K562 (cell line): ENCODE measurements around the gene KCNQ5. TPM values are rescaled to one million over a fixed set of nuclear protein-coding genes. Genes with fewer than 3 reads are reported as not detected.
A peak's percentile ranks its signal among the peaks of the same experiment; 100 is the strongest.

Source experiments
- ATAC-seq: fragments of 200-7000 bp; cut with Tn5 transposase; 3 replicates; pipeline ENCODE4 v1.9.1; 2020; ENCODE audit warnings: moderate library complexity
- Bru-seq: library from RNA; stranded (reverse); fragments of 400-500 nt; gene quantifications from one replicate; lab custom pipeline; 2021; lab: Mats Ljungman, UMichigan
- BruChase-seq, 2 experiments: library from RNA; stranded (reverse); fragments of 400-500 nt; gene quantifications; one replicate each; lab custom pipeline; 2021; lab: Mats Ljungman, UMichigan
- BruUV-seq: library from RNA; stranded (reverse); fragments of 400-500 nt; replicated peaks from 2 replicates; lab custom pipeline; 2021; lab: Mats Ljungman, UMichigan
- CTCF ChIA-PET: fragments of 300-600 bp; formaldehyde crosslinking; extraction: SDS; loops from one replicate; lab custom pipeline; 2021; ENCODE audit warnings: low intra/inter-chr PET ratio; lab: Yijun Ruan, JAX
- POLR2A ChIA-PET: fragments of 300-600, 350-650 bp; sonication (Branson Sonifier 250); formaldehyde crosslinking; extraction: SDS; loops from one replicate; lab custom pipeline; 2021; ENCODE audit warnings: antibody characterized with exemption, inconsistent platforms; lab: Yijun Ruan, JAX
- DNase-seq, 4 experiments: peaks; one replicate each; pipeline versions ENCODE4 v3.0.0 to v3.0.0-alpha.2; 2011 to 2018; ENCODE audit warnings: low spot score in 3 of 4, mixed read lengths in 3 of 4; ENCODE audit errors: extremely low read depth in 1 of 4
- FAIRE-seq: peaks from 2 replicates; lab custom pipeline; 2011; peaks lifted over from hg19 to GRCh38; lab: Jason Lieb, UNC
- H2AFZ ChIP-seq: 2 replicates; pipeline ENCODE4 v1.6.0; 2011; ENCODE audit warnings: low read depth, low read length, control low read depth, inconsistent platforms
- H3K27ac ChIP-seq: fragments of 200-600 bp; 3 replicates; pipeline ENCODE4 v1.8.0; 2011; ENCODE audit warnings: low read depth, mild to moderate bottlenecking, control low read depth, inconsistent platforms, low read length, moderate library complexity, mixed read lengths; ENCODE audit errors: extremely low read depth
- H3K27me3 ChIP-seq, 2 experiments: fragments of 300-600 bp in 1 of 2; 2 replicates in 1 of 2; 3 replicates in 1 of 2; pipeline versions ENCODE4 v1.6.0 to v1.8.0; 2011; ENCODE audit warnings: inconsistent platforms in 2 of 2, low read length in 2 of 2, mild to moderate bottlenecking in 1 of 2, mixed read lengths in 1 of 2, moderate library complexity in 1 of 2; ENCODE audit not compliant: control insufficient read depth in 2 of 2, insufficient read depth in 2 of 2
- H3K36me3 ChIP-seq: fragments of 300-600 bp; 3 replicates; pipeline ENCODE4 v1.8.0; 2011; ENCODE audit warnings: mild to moderate bottlenecking, low read length, inconsistent platforms; ENCODE audit not compliant: control insufficient read depth, insufficient read depth
- H3K4me1 ChIP-seq, 2 experiments: fragments of 200-600 bp in 1 of 2; replicated peaks in 1 of 2; 2 replicates in 1 of 2; 3 replicates in 1 of 2; pipeline versions ENCODE4 v1.5.1 to v1.8.0; 2011; ENCODE audit warnings: inconsistent platforms in 2 of 2, low read length in 2 of 2, mild to moderate bottlenecking in 1 of 2, mixed read lengths in 1 of 2, moderate library complexity in 1 of 2; ENCODE audit not compliant: control insufficient read depth in 2 of 2, insufficient read depth in 2 of 2
- H3K4me2 ChIP-seq: 2 replicates; pipeline ENCODE4 v1.6.1; 2011; ENCODE audit warnings: low read length, control low read depth, inconsistent platforms, mixed read lengths; ENCODE audit not compliant: insufficient read depth
- H3K4me3 ChIP-seq: fragments of 200-600 bp; sonication (generic), shearing (Covaris generic); 2 replicates; pipeline ENCODE4 v1.5.1; 2016; ENCODE audit warnings: control low read depth, inconsistent platforms
- H3K79me2 ChIP-seq: fragments of 200-600 bp; 3 replicates; pipeline ENCODE4 v1.8.0; 2011; ENCODE audit warnings: low read length, inconsistent platforms; ENCODE audit not compliant: control insufficient read depth, insufficient read depth
- H3K9ac ChIP-seq, 2 experiments: 2 replicates each; pipeline versions ENCODE4 v1.6.0 to v1.6.1; 2011; ENCODE audit warnings: low read depth in 2 of 2, low read length in 2 of 2, control low read depth in 1 of 2, inconsistent platforms in 1 of 2, mild to moderate bottlenecking in 1 of 2, mixed read lengths in 1 of 2; ENCODE audit not compliant: insufficient read depth in 1 of 2
- H3K9me1 ChIP-seq: one replicate; pipeline ENCODE4 v1.6.0; 2011; ENCODE audit warnings: inconsistent platforms, mild to moderate bottlenecking, low read length, moderate library complexity; ENCODE audit not compliant: control insufficient read depth, insufficient read depth
- H3K9me3 ChIP-seq: replicated peaks from 2 replicates; pipeline ENCODE4 v1.5.1; 2011; ENCODE audit warnings: low read depth, low read length, inconsistent platforms; ENCODE audit not compliant: control insufficient read depth, insufficient read depth
- H4K20me1 ChIP-seq: replicated peaks from 2 replicates; pipeline ENCODE4 v1.6.1; 2011; ENCODE audit warnings: low read length, inconsistent platforms, mixed read lengths; ENCODE audit not compliant: control insufficient read depth, insufficient read depth
- BRF1 ChIP-seq: IDR thresholded peaks from 3 replicates; pipeline ENCODE4 v1.6.1; 2011; ENCODE audit warnings: borderline replicate concordance, mild to moderate bottlenecking; ENCODE audit not compliant: insufficient read length; ENCODE audit errors: extremely low read depth
- ELK3 ChIP-seq: fragments of 450-650 bp; formaldehyde crosslinking; IDR thresholded peaks from 2 replicates; pipeline ENCODE4 v1.4.0; 2020; ENCODE audit warnings: mild to moderate bottlenecking
- HDGF ChIP-seq: fragments of 450-650 bp; IDR thresholded peaks from 2 replicates; pipeline ENCODE4 v1.6.1; 2016
- NFIX ChIP-seq: fragments of 250-450 bp; sonication (Bioruptor Pico); IDR thresholded peaks from 2 replicates; pipeline ENCODE4 v1.4.0; 2020; ENCODE audit warnings: low read depth, mild to moderate bottlenecking, moderate library complexity
- NR1H2 ChIP-seq: sonication (generic); formaldehyde crosslinking; IDR thresholded peaks from 2 replicates; pipeline ENCODE4 v1.4.0; 2020; ENCODE audit warnings: mild to moderate bottlenecking, missing genetic modification reagents
- SIN3A ChIP-seq, 2 experiments: fragments of 150-350 bp in 1 of 2; IDR thresholded peaks; 2 replicates each; pipeline ENCODE4 v1.6.1; 2011 to 2016; ENCODE audit warnings: borderline replicate concordance in 2 of 2, low read depth in 2 of 2, low read length in 2 of 2, mild to moderate bottlenecking in 2 of 2, moderate library complexity in 2 of 2; ENCODE audit not compliant: control insufficient read depth in 1 of 2
- TEAD1 ChIP-seq, 2 experiments: fragments of 450-650 bp in 1 of 2; sonication (generic) in 1 of 2; formaldehyde crosslinking; IDR thresholded peaks; 2 replicates each; pipeline versions ENCODE4 v1.4.0 to v1.8.0; 2020 to 2022; ENCODE audit warnings: mild to moderate bottlenecking in 2 of 2, missing genetic modification reagents in 1 of 2
- ZBTB33 ChIP-seq: sonication (generic); formaldehyde crosslinking; IDR thresholded peaks from 2 replicates; pipeline ENCODE4 v1.8.1; 2023; ENCODE audit warnings: mild to moderate bottlenecking, missing genetic modification reagents
- ZNF217 ChIP-seq: sonication (generic); formaldehyde crosslinking; IDR thresholded peaks from 2 replicates; pipeline ENCODE4 v1.8.0; 2022; ENCODE audit warnings: mild to moderate bottlenecking, missing genetic modification reagents
- ZNF224 ChIP-seq: sonication (generic); formaldehyde crosslinking; IDR thresholded peaks from 2 replicates; pipeline ENCODE4 v1.8.0; 2022; ENCODE audit warnings: mild to moderate bottlenecking, missing genetic modification reagents
- ZNF644 ChIP-seq: fragments of 200-800 bp; sonication (Bioruptor generic); IDR thresholded peaks from 2 replicates; pipeline ENCODE4 v1.6.1; 2016; ENCODE audit warnings: low read depth, missing genetic modification characterization, missing compliant biosample characterization
- WGBS: fragments of 100-300 bp; shearing (Covaris generic); methylation state at CpG from one replicate; pipeline ENCODE4 v1.1.6; 2016; ENCODE audit warnings: low coverage, mixed read lengths; ENCODE audit not compliant: insufficient coverage; ENCODE audit errors: missing lambda C conversion rate; 5-methylcytosine and 5-hydroxymethylcytosine counted together
- in situ Hi-C: fragments of 300-500 bp; cut with MboI; formaldehyde crosslinking; loops from 4 replicates; pipeline ENCODE4 v1.15.0; 2018; ENCODE audit warnings: inconsistent platforms, mixed read lengths
- intact Hi-C: fragments of 100-400 bp; cut with micrococcal nuclease; formaldehyde crosslinking; loops from 2 replicates; pipeline ENCODE4 v1.14.2; 2022
- long read RNA-seq, 3 experiments: library from polyadenylated mRNA in 2 of 3; library from RNA in 1 of 3; unstranded in 2 of 3; stranded (forward) in 1 of 3; transcript quantifications; one replicate each; pipeline ENCODE4 v2.0.0, GENCODE V29; 2019 to 2022
- polyA minus RNA-seq, 3 experiments: library from RNA; depleted of rRNA, polyadenylated mRNA; stranded (reverse); fragments of >200 nt; gene quantifications; 2 replicates each; pipeline ENCODE4 v1.2.3, GENCODE V29; 2011
- polyA plus RNA-seq, 8 experiments: library from polyadenylated mRNA; depleted of rRNA in 4 of 8; stranded (reverse) in 5 of 8; unstranded in 3 of 8; fragments of >200 nt; fragmentation: Nextera tagmentation in 2 of 8; fragmentation: Illumina TruSeq in 1 of 8; extraction: Ambion mirVana in 2 of 8; extraction: Trizol in 1 of 8; gene quantifications; 2 replicates each; pipeline versions ENCODE4 v1.2.1 to v1.2.3, GENCODE V29; 2011 to 2014; ENCODE audit warnings: inconsistent platforms in 1 of 8, missing spikeins in 1 of 8
- total RNA-seq, 7 experiments: library from RNA; depleted of rRNA in 6 of 7; stranded (reverse); fragments of >200 nt in 6 of 7; fragmentation: Illumina TruSeq in 2 of 7; extraction: Trizol in 2 of 7; gene quantifications; 2 replicates each; pipeline versions ENCODE4 v1.2.1 to v1.2.3, GENCODE V29; 2011 to 2021; ENCODE audit warnings: low replicate concordance in 1 of 7
- TF ChIP-seq, protein P1 (sequence below): sonication (generic); formaldehyde crosslinking; IDR thresholded peaks from 2 replicates; pipeline ENCODE4 v1.9.0; 2022; ENCODE audit warnings: mild to moderate bottlenecking, missing genetic modification reagents

The KCNQ5 gene
- total RNA-seq (2011; cell fraction: chromatin; rRNA removed; ENCODE audit: low replicate concordance), result 6.0 and 20.4 TPM in 2 replicates
- 4.3 and 5.5 TPM in 2 replicates for total RNA-seq (2011; cell fraction: nucleolus; rRNA removed)
- total RNA-seq (2011; cell fraction: nucleoplasm; rRNA removed), result 11.5 and 12.2 TPM in 2 replicates
- 2.4 and 2.6 TPM in 2 replicates for total RNA-seq (2014; rRNA removed)
- 3.8 and 4.4 TPM in 2 replicates for total RNA-seq (2014; rRNA removed; fragmentation: Illumina TruSeq; extraction: Trizol)
- total RNA-seq (2015; rRNA removed; fragmentation: Illumina TruSeq; extraction: Trizol), result 5.9 and 6.5 TPM in 2 replicates
- 5.0 and 5.7 TPM in 2 replicates for total RNA-seq (2021)
- 2.0 and 3.5 TPM in 2 replicates for polyA plus RNA-seq (2011; rRNA removed)
- polyA plus RNA-seq (2011; cell fraction: cytosol; rRNA removed), result 0.81 and 2.0 TPM in 2 replicates
- 2.2 and 3.4 TPM in 2 replicates for polyA plus RNA-seq (2011; cell fraction: nucleus; rRNA removed)
- polyA plus RNA-seq (2012), result 1.7 and 4.0 TPM in 2 replicates
- polyA plus RNA-seq (2014; fragmentation: Illumina TruSeq; extraction: Trizol), result 2.5 and 3.1 TPM in 2 replicates
- 1 to 10 TPM in 1 of 2 experiments, under 1 TPM in 1; 0.31 to 1.1 TPM for polyA plus RNA-seq (2014; fragmentation: Nextera tagmentation; extraction: Ambion mirVana)
- 2.0 and 2.5 TPM in 2 replicates for polyA plus RNA-seq (2014; rRNA removed)
- 5.4 and 9.4 TPM in 2 replicates for polyA minus RNA-seq (2011; rRNA and poly(A)+ RNA removed)
- polyA minus RNA-seq (2011; cell fraction: cytosol; rRNA and poly(A)+ RNA removed), result 2.8 and 4.7 TPM in 2 replicates
- 10.6 and 24.9 TPM in 2 replicates for polyA minus RNA-seq (2011; cell fraction: nucleus; rRNA and poly(A)+ RNA removed)
- Bru-seq, nascent RNA, result percentile 56 among the genes with signal in this experiment
- percentile 64 among the genes with signal in this experiment for BruChase-seq, experiment 1, labeled RNA remaining after a 2-hour chase
- BruChase-seq, experiment 2, labeled RNA remaining after a 6-hour chase, result percentile 64 among the genes with signal in this experiment
- long read RNA-seq, experiment 1, partial matches to known transcripts, result 2 of 5 reads
- long read RNA-seq, experiment 1, other reads (novel, unspliced or antisense), result 3 of 5 reads
- long read RNA-seq, experiment 2, partial matches to known transcripts, result 0 of 2 reads
- long read RNA-seq, experiment 2, other reads (novel, unspliced or antisense), result 2 of 2 reads
- long read RNA-seq, experiment 3, result 0 reads

- in situ Hi-C loops, result loop anchor here (10.0 kb wide), 1 partner anchor 513 kb away; no protein-coding TSS in a partner anchor
- Histone ChIP-seq H3K4me2 (peak within 1 kb of the TSS; percentile 82), H3K27me3 (no peaks in the 10 kb centered on the region), H3K4me1 (peaks cover 15 to 33% of the 10 kb centered on the region in 2 experiments; a peak in 4 of 5 replicates), H3K9me3 (no peaks in the 10 kb centered on the region), H2AFZ (peak within 1 kb of the TSS; percentile 93), H3K9ac (peak within 1 kb of the TSS; percentile 77 to 94), H4K20me1 (no peaks in the 10 kb centered on the region), H3K9me1 (no peaks in the 10 kb centered on the region), H3K79me2 (peaks cover 37% of the 10 kb centered on the region), H3K4me3 (peak within 1 kb of the TSS; percentile 49), H3K36me3 (no peaks in the 10 kb centered on the region), H3K27ac (peak within 1 kb of the TSS; percentile 77)
- DNase-seq (peak; percentile 32 to 50 (median 43)), ATAC-seq (peak; percentile 15), FAIRE-seq (no peak)
- WGBS, result 43% methylated on average over 32 of the region's 58 CpGs
- CTCF ChIA-PET, result interaction anchor here (0.6 to 1.0 kb wide), 2 partner anchors 13 to 41 kb away, joined by 3 to 4 read pairs; no protein-coding TSS in a partner anchor
- POLR2A ChIA-PET, result interaction anchor here (0.6 to 0.9 kb wide), 3 partner anchors 9 to 87 kb away, joined by 3 read pairs; no protein-coding TSS in a partner anchor
- intact Hi-C loops, result loop anchor here (2.0 to 5.0 kb wide), 3 partner anchors 59 to 559 kb away; no protein-coding TSS in a partner anchor
- BruUV-seq, result no TSS peak
- TF ChIP-seq ELK3, result no peak
- no peak for TF ChIP-seq ZNF644
- TF ChIP-seq BRF1, result no peak
- TF ChIP-seq NFIX (CRISPR knock-in tag), result no peak
- TF ChIP-seq, protein P1, sequence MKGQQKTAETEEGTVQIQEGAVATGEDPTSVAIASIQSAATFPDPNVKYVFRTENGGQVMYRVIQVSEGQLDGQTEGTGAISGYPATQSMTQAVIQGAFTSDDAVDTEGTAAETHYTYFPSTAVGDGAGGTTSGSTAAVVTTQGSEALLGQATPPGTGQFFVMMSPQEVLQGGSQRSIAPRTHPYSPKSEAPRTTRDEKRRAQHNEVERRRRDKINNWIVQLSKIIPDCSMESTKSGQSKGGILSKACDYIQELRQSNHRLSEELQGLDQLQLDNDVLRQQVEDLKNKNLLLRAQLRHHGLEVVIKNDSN (CRISPR knock-in tag), result no peak
- no peak for TF ChIP-seq HDGF
- no peak for TF ChIP-seq ZNF217 (CRISPR knock-in tag)
- TF ChIP-seq SIN3A (IDR thresholded peaks at IDR 0.05; ENCODE audit: borderline replicate concordance in 2 of 2, control insufficient read depth in 1 of 2, low read depth in 2 of 2, low read length in 2 of 2), result no peak
- TF ChIP-seq TEAD1 (CRISPR knock-in tag; IDR thresholded peaks at IDR 0.05), result no peak
- TF ChIP-seq NR1H2, result no peak
- no peak for TF ChIP-seq ZNF224 (CRISPR knock-in tag)
- peak; percentile 96 for TF ChIP-seq ZBTB33 (CRISPR knock-in tag)
Observed at GRCh38 chr6:72621291-72622093, at the start of gene KCNQ5. KCNQ5 (plus strand) TSS chr6:72622064.
